ENCODE results near the gene PRAC1.

Gene PRAC1

GRCh38 chr17:48692049-48692448 lies 30.3 kb downstream of the PRAC1 start:
- DNase-seq: no peak

- no peak for DNase-seq
These were observed 31.7 kb downstream of the PRAC1 start for GRCh38 chr17:48690655-48691054.

- no peak for DNase-seq
These were observed 40.7 kb downstream of the PRAC1 start for GRCh38 chr17:48681609-48682008.

GRCh38 chr17:48679385-48680096 lies 42.8 kb downstream of the PRAC1 start:
- DNase-seq: no peak

- DNase-seq: no peak
These were observed 44.0 kb downstream of the PRAC1 start for GRCh38 chr17:48678141-48678971.

- no peak for DNase-seq
These were observed 45.3 kb downstream of the PRAC1 start for GRCh38 chr17:48676963-48677558.

GRCh38 chr17:48672340-48672739 lies 50.0 kb downstream of the PRAC1 start:
- DNase-seq: no peak

Measured in cerebellar nuclear complex (tissue), 1 donor.